Rectal smooth muscle tissue (tissue), 1 donor: ENCODE data around the gene UVRAG.
"Not testable (repeated sequence)": the region's sequence is repeated elsewhere in the genome, so short reads cannot be mapped to it uniquely, and the experiment has no call there.

ENCODE experiments used
- H3K27ac ChIP-seq: one replicate; pipeline ENCODE4 v1.7.0; 2013; ENCODE audit warnings: low read depth, low read length, inconsistent platforms
- H3K27me3 ChIP-seq: one replicate; pipeline ENCODE4 v1.7.0; 2013; ENCODE audit warnings: low read length; ENCODE audit not compliant: control insufficient read depth, insufficient read depth
- H3K36me3 ChIP-seq: one replicate; pipeline ENCODE4 v1.7.0; 2013; ENCODE audit warnings: low read length; ENCODE audit not compliant: control insufficient read depth, insufficient read depth
- H3K4me1 ChIP-seq: one replicate; pipeline ENCODE4 v1.7.0; 2013; ENCODE audit warnings: low read length; ENCODE audit not compliant: control insufficient read depth, insufficient read depth
- H3K4me3 ChIP-seq: one replicate; pipeline ENCODE4 v1.7.0; 2013; ENCODE audit warnings: low read length
- H3K9ac ChIP-seq: one replicate; pipeline ENCODE4 v1.7.0; 2013; ENCODE audit warnings: low read length

The UVRAG gene

GRCh38 chr11:75949023-75949672 lies 134.1 kb downstream of the UVRAG start:
- no peaks in the 10 kb centered on the region for H3K36me3 ChIP-seq
- no peak overlapping the region for H3K4me3 ChIP-seq
- H3K27me3 ChIP-seq, result no peaks in the 10 kb centered on the region
- H3K9ac ChIP-seq, result no peak overlapping the region
- peak overlapping the region; percentile 15 for H3K27ac ChIP-seq
- peaks cover 24% of the 10 kb centered on the region for H3K4me1 ChIP-seq

DNA sequence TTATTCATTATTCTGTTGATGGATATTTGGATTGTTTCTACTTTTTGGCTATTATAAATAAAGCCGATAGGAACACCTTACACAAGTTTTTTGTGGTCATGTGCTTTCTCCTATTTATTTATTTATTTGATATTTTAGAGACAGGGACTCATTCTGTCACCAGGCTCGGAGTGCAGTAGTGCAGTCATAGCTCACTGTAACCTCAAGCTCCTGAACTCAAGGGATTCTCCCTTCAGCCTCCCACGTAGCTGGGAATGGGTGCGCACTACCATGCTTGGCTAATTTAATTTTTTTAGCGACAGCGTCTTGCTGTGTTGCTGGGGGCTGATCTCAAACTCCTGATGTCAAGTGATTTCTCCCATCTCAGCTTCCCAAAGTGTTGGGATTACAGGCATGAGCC lies 135.1 kb downstream of the UVRAG start:
- no peaks in the 10 kb centered on the region for H3K27me3 ChIP-seq
- no peak overlapping the region for H3K9ac ChIP-seq
- peak overlapping the region; percentile 21 for H3K27ac ChIP-seq
- H3K36me3 ChIP-seq, result no peaks in the 10 kb centered on the region
- H3K4me1 ChIP-seq, result peaks cover 28% of the 10 kb centered on the region
- H3K4me3 ChIP-seq, result no peak overlapping the region

GRCh38 chr11:75954039-75954438 lies 139.0 kb downstream of the UVRAG start:
- Histone ChIP-seq H3K36me3 (no peaks in the 10 kb centered on the region), H3K27me3 (no peaks in the 10 kb centered on the region), H3K9ac (no peak overlapping the region), H3K4me3 (no peak overlapping the region), H3K27ac (no peak overlapping the region), H3K4me1 (peaks cover 15% of the 10 kb centered on the region)

DNA sequence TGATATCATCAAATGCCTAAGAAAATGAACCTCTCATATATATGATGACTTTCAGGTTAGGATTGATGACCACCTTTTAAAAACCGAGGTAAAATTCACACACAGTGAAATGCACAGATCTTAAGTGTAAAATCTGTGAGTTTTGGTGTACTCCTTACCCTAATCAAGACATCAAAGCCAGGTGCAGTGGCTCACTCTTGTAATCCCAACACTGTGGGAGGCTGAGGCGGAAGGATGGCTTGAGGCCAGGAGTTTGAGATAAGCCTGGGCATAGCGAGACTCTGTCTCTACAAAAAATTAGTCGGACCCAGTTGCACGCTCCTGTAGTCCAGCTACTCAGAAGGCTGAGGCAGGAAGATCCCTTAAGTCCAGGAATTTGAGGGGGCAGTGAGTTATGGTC lies 140.4 kb downstream of the UVRAG start:
- Histone ChIP-seq H3K9ac (no peak overlapping the region), H3K27me3 (no peaks in the 10 kb centered on the region), H3K4me1 (peaks cover 4% of the 10 kb centered on the region), H3K27ac (no peak overlapping the region), H3K36me3 (no peaks in the 10 kb centered on the region), H3K4me3 (no peak overlapping the region)

- Histone ChIP-seq H3K9ac (no peak overlapping the region), H3K36me3 (no peaks in the 10 kb centered on the region), H3K27me3 (no peaks in the 10 kb centered on the region), H3K4me3 (no peak overlapping the region), H3K4me1 (peaks cover 3% of the 10 kb centered on the region), H3K27ac (no peak overlapping the region)
These were observed 144.5 kb downstream of the UVRAG start for GRCh38 chr11:75959540-75959939.

- no peaks in the 10 kb centered on the region for H3K4me1 ChIP-seq
- no peaks in the 10 kb centered on the region for H3K27me3 ChIP-seq
- no peak overlapping the region for H3K4me3 ChIP-seq
- H3K9ac ChIP-seq, result no peak overlapping the region
- H3K36me3 ChIP-seq, result no peaks in the 10 kb centered on the region
- H3K27ac ChIP-seq, result no peak overlapping the region
These were observed 149.1 kb downstream of the UVRAG start for GRCh38 chr11:75964071-75964470.

GRCh38 chr11:75966537-75967287 lies 151.7 kb downstream of the UVRAG start:
- Histone ChIP-seq H3K27me3 (no peaks in the 10 kb centered on the region), H3K36me3 (no peaks in the 10 kb centered on the region), H3K27ac (no peak overlapping the region), H3K9ac (no peak overlapping the region), H3K4me3 (no peak overlapping the region), H3K4me1 (no peaks in the 10 kb centered on the region)

DNA sequence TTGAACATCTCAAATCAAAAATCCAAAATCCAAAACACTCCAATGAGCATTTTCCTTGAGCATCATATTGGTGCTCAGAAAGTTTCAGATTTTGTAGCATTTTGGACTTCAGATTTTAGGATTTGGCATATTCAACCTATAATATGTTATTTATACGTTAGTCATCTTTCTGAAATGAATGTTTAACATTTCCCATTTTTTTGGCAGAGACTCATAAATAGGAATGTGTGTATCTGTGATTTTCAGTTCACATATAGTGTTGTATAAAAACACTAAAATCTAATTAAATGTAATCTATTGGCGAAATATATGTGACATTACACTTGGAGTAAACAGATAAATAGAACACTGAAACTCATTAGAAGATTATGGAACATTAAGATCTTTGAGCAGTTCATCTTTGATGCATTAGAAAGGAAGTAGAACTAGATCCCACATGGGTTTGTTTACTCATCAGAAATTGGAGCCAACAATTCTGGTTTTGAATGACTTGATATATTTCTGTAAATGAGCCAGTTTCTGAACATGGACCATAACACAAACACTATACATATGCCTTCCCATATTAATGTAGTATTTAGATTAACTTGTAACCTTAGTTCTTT lies 153.1 kb downstream of the UVRAG start:
- Histone ChIP-seq H3K9ac (no peak overlapping the region), H3K4me1 (no peaks in the 10 kb centered on the region), H3K27me3 (no peaks in the 10 kb centered on the region), H3K4me3 (no peak overlapping the region), H3K36me3 (no peaks in the 10 kb centered on the region), H3K27ac (no peak overlapping the region)

- H3K27me3 ChIP-seq, result no peaks in the 10 kb centered on the region
- H3K27ac ChIP-seq, result no peak overlapping the region
- no peak overlapping the region for H3K9ac ChIP-seq
- no peak overlapping the region for H3K4me3 ChIP-seq
- no peaks in the 10 kb centered on the region for H3K4me1 ChIP-seq
- no peaks in the 10 kb centered on the region for H3K36me3 ChIP-seq
These were observed 154.8 kb downstream of the UVRAG start for GRCh38 chr11:75969626-75970308.

DNA sequence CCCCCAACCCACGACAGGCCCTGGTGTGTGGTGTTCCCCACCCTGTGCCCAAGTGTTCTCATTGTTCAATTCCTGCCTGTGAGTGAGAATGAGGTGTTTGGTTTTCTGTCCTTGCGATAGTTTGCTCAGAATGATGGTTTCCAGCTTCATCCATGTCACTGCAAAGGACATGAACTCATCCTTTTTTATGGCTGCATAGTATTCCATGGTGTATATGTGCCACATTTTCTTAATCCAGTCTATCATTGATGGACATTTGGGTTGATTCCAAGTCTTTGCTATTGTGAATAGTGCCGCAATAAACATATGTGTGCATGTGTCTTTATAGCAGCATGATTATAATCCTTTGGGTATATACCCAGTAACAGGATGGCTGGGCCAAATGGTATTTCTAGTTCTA lies 158.7 kb downstream of the UVRAG start:
- H3K36me3 ChIP-seq, H3K27ac ChIP-seq, H3K4me1 ChIP-seq, H3K27me3 ChIP-seq, H3K4me3 ChIP-seq, H3K9ac ChIP-seq: not testable (repeated sequence)

DNA sequence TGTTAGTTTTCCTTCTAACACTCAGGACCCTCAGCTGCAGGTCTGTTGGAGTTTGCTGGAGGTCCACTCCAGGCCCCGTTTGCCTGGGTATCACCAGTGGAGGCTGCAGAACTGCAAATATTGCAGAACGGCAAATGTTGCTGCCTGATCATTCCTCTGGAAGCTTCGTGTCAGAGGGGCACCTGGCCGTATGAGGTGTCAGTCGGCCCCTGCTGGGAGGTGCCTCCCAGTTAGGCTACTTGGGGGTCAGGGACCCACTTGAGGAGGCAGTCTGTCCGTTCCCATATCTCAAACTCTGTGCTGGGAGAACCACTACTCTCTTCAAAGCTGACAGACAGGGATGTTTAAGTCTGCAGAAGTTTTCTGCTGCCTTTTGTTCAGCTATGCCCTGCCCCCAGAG lies 164.1 kb downstream of the UVRAG start:
- not testable (repeated sequence) for H3K27me3 ChIP-seq, H3K9ac ChIP-seq, H3K4me1 ChIP-seq, H3K27ac ChIP-seq, H3K4me3 ChIP-seq, H3K36me3 ChIP-seq

- not testable (repeated sequence) for H3K27ac ChIP-seq, H3K27me3 ChIP-seq, H3K36me3 ChIP-seq, H3K4me3 ChIP-seq, H3K4me1 ChIP-seq, H3K9ac ChIP-seq
These were observed 164.5 kb downstream of the UVRAG start for GRCh38 chr11:75979479-75980027.
